A549 (cell line): ENCODE results near the gene EBF3. TPM values are rescaled to one million over a fixed set of nuclear protein-coding genes. Genes with fewer than 3 reads are reported as not detected.

Experiments
- ATAC-seq, 2 experiments: fragments of 200-7000 bp in 1 of 2; fragments of >200 bp in 1 of 2; cut with Nextera tagmentation in 1 of 2; cut with Tn5 transposase in 1 of 2; 3 replicates each; pipeline versions ENCODE4 v1.8.0 to v1.9.1; 2018 to 2020; ENCODE audit warnings: mild to moderate bottlenecking in 1 of 2, moderate library complexity in 1 of 2
- CTCF ChIA-PET: fragments of 300-600 bp; sonication (Branson Sonifier 250); formaldehyde crosslinking; extraction: SDS; loops from one replicate; lab custom pipeline; 2021; ENCODE audit warnings: antibody characterized with exemption, inconsistent platforms; lab: Yijun Ruan, JAX
- POLR2A ChIA-PET: fragments of 350-600 bp; formaldehyde crosslinking; extraction: SDS; loops from one replicate; lab custom pipeline; 2021; ENCODE audit warnings: antibody characterized with exemption, inconsistent platforms; lab: Yijun Ruan, JAX
- DNase-seq, 2 experiments: peaks; one replicate each; pipeline versions ENCODE4 v3.0.0 to v3.0.0-alpha.2; 2011 to 2016; ENCODE audit warnings: low read depth in 1 of 2, low spot score in 1 of 2
- FAIRE-seq: peaks from 2 replicates; lab custom pipeline; 2011; peaks lifted over from hg19 to GRCh38; lab: Jason Lieb, UNC
- H3K27ac ChIP-seq, 2 experiments: fragments of >200 bp; sonication (Bioruptor Twin); formaldehyde crosslinking; 3 replicates each; pipeline ENCODE4 v1.5.1; 2016 to 2017
- H3K4me1 ChIP-seq: fragments of >200 bp; sonication (Bioruptor Twin); formaldehyde crosslinking; 3 replicates; pipeline ENCODE4 v1.6.1; 2016
- H3K4me2 ChIP-seq: fragments of >200 bp; sonication (Bioruptor Twin); formaldehyde crosslinking; 3 replicates; pipeline ENCODE4 v1.6.1; 2016
- H3K4me3 ChIP-seq: fragments of >200 bp; sonication (Bioruptor Twin); formaldehyde crosslinking; 3 replicates; pipeline ENCODE4 v1.5.1; 2016
- H3K9me3 ChIP-seq: fragments of >200 bp; sonication (Bioruptor Twin); formaldehyde crosslinking; 3 replicates; pipeline ENCODE4 v1.6.1; 2016
- BHLHE40 ChIP-seq: IDR thresholded peaks from 2 replicates; pipeline ENCODE4 v1.6.1; 2012; ENCODE audit warnings: low read depth, low read length, inconsistent platforms
- CEBPB ChIP-seq, 2 experiments: fragments of >200 bp in 1 of 2; sonication (Bioruptor Twin) in 1 of 2; formaldehyde crosslinking in 1 of 2; IDR thresholded peaks; 2 replicates each; pipeline ENCODE4 v1.6.1; 2012 to 2016
- CHD2 ChIP-seq: fragments of 150-350 bp; IDR thresholded peaks from 2 replicates; pipeline ENCODE4 v1.6.1; 2014; ENCODE audit warnings: low read length; ENCODE audit not compliant: partially characterized antibody
- CHD4 ChIP-seq: fragments of 200-600 bp; sonication (generic); IDR thresholded peaks from 2 replicates; pipeline ENCODE4 v1.6.1; 2016; ENCODE audit warnings: antibody characterized with exemption, mild to moderate bottlenecking, borderline replicate concordance
- EHF ChIP-seq: fragments of 250-450 bp; sonication (Bioruptor Pico); IDR thresholded peaks from 2 replicates; pipeline ENCODE4 v1.5.0; 2020; ENCODE audit warnings: mild to moderate bottlenecking
- EHMT2 ChIP-seq: fragments of 200-600 bp; sonication (generic); IDR thresholded peaks from 2 replicates; pipeline ENCODE4 v1.6.1; 2016; ENCODE audit warnings: antibody characterized with exemption, low read depth, mild to moderate bottlenecking, moderate library complexity
- EP300 ChIP-seq, 2 experiments: fragments of >200 bp; sonication (Bioruptor Twin); formaldehyde crosslinking; IDR thresholded peaks; 2 replicates in 1 of 2; 3 replicates in 1 of 2; pipeline ENCODE4 v1.6.1; 2016 to 2017
- ESRRA ChIP-seq: fragments of 150-350 bp; IDR thresholded peaks from 2 replicates; pipeline ENCODE4 v1.6.1; 2014; ENCODE audit warnings: mild to moderate bottlenecking, low read length, borderline replicate concordance
- FOSB ChIP-seq: fragments of 250-450 bp; sonication (Bioruptor Pico); IDR thresholded peaks from 2 replicates; pipeline ENCODE4 v1.5.0; 2020; ENCODE audit warnings: mild to moderate bottlenecking, moderate library complexity
- FOSL2 ChIP-seq, 2 experiments: fragments of 450-650 bp in 1 of 2; fragments of >200 bp in 1 of 2; sonication (Bioruptor Twin) in 1 of 2; formaldehyde crosslinking; IDR thresholded peaks; 2 replicates each; pipeline versions ENCODE4 v1.5.0 to v1.6.1; 2016 to 2020; ENCODE audit warnings: mild to moderate bottlenecking in 1 of 2, moderate library complexity in 1 of 2
- FOXS1 ChIP-seq: fragments of 250-450 bp; sonication (Bioruptor Pico); IDR thresholded peaks from 2 replicates; pipeline ENCODE4 v1.5.0; 2020; ENCODE audit warnings: mild to moderate bottlenecking, moderate library complexity
- GATA3 ChIP-seq: IDR thresholded peaks from 2 replicates; pipeline ENCODE4 v1.6.1; 2012; ENCODE audit warnings: borderline replicate concordance
- HES2 ChIP-seq: fragments of >200 bp; sonication (Bioruptor Twin); formaldehyde crosslinking; IDR thresholded peaks from 2 replicates; pipeline ENCODE4 v1.6.1; 2016
- HEYL ChIP-seq: fragments of 250-450 bp; sonication (Bioruptor Pico); IDR thresholded peaks from 2 replicates; pipeline ENCODE4 v1.8.0; 2021; ENCODE audit warnings: mild to moderate bottlenecking, moderate library complexity
- HMGXB4 ChIP-seq: fragments of 250-450 bp; sonication (Bioruptor Pico); IDR thresholded peaks from 2 replicates; pipeline ENCODE4 v1.5.0; 2021; ENCODE audit warnings: mild to moderate bottlenecking, moderate library complexity, borderline replicate concordance
- JUN ChIP-seq, 2 experiments: fragments of >200 bp; sonication (Bioruptor Twin); formaldehyde crosslinking; IDR thresholded peaks; 2 replicates in 1 of 2; 3 replicates in 1 of 2; pipeline ENCODE4 v1.6.1; 2016 to 2017
- JUNB ChIP-seq: fragments of >200 bp; sonication (Bioruptor Twin); formaldehyde crosslinking; IDR thresholded peaks from 2 replicates; pipeline ENCODE4 v1.6.1; 2016
- KDM1A ChIP-seq: fragments of 200-600 bp; sonication (generic); IDR thresholded peaks from 2 replicates; pipeline ENCODE4 v1.6.1; 2016; ENCODE audit warnings: low read depth, mild to moderate bottlenecking
- KDM5A ChIP-seq: fragments of 200-600 bp; sonication (generic); IDR thresholded peaks from 2 replicates; pipeline ENCODE4 v1.6.1; 2016; ENCODE audit warnings: antibody characterized with exemption, mild to moderate bottlenecking
- MAFK ChIP-seq: fragments of 450-650 bp; IDR thresholded peaks from 2 replicates; pipeline ENCODE4 v1.6.1; 2014; ENCODE audit not compliant: partially characterized antibody
- MYC ChIP-seq: IDR thresholded peaks from 2 replicates; pipeline ENCODE4 v1.6.1; 2012; ENCODE audit warnings: mild to moderate bottlenecking, inconsistent platforms, low read length, improper control_type of control experiment, borderline replicate concordance
- NPAS2 ChIP-seq: fragments of 250-450 bp; sonication (Bioruptor Pico); IDR thresholded peaks from 2 replicates; pipeline ENCODE4 v1.8.0; 2022; ENCODE audit warnings: mild to moderate bottlenecking, moderate library complexity, borderline replicate concordance
- NR3C1 ChIP-seq: fragments of >200 bp; sonication (Bioruptor Twin); formaldehyde crosslinking; IDR thresholded peaks from 3 replicates; pipeline ENCODE4 v1.6.1; 2017
- POLR2A ChIP-seq: IDR thresholded peaks from 2 replicates; pipeline ENCODE4 v1.6.1; 2012; ENCODE audit warnings: mild to moderate bottlenecking, low read length
- POLR2AphosphoS2 ChIP-seq: conservative IDR thresholded peaks from 2 replicates; pipeline ENCODE4 v1.6.1; 2012; ENCODE audit warnings: low read length, improper control_type of control experiment, inconsistent platforms
- RARB ChIP-seq: fragments of 250-450 bp; sonication (Bioruptor Pico); IDR thresholded peaks from 2 replicates; pipeline ENCODE4 v1.8.0; 2021; ENCODE audit warnings: mild to moderate bottlenecking, moderate library complexity
- RCOR1 ChIP-seq: fragments of 150-350 bp; IDR thresholded peaks from 2 replicates; pipeline ENCODE4 v1.6.1; 2014; ENCODE audit warnings: antibody characterized with exemption, low read length, low read depth
- ZFP36 ChIP-seq: fragments of 450-650 bp; IDR thresholded peaks from 2 replicates; pipeline ENCODE4 v1.6.1; 2014; ENCODE audit warnings: borderline replicate concordance; ENCODE audit not compliant: partially characterized antibody
- ZSCAN20 ChIP-seq: fragments of 250-450 bp; sonication (Bioruptor Pico); IDR thresholded peaks from 2 replicates; pipeline ENCODE4 v1.8.0; 2022; ENCODE audit warnings: mild to moderate bottlenecking, moderate library complexity
- WGBS: methylation state at CpG from one replicate; pipeline ENCODE4 v1.1.6; 2017; ENCODE audit errors: missing lambda C conversion rate; 5-methylcytosine and 5-hydroxymethylcytosine counted together
- polyA plus RNA-seq, 4 experiments: library from polyadenylated mRNA; depleted of rRNA in 3 of 4; stranded (reverse); fragments of >200 nt; fragmentation: RNase III in 1 of 4; extraction: RNeasy Plus Mini Kit Qiagen cat#74134 plus additional on column Dnase treatment in 1 of 4; gene quantifications; 2 replicates in 3 of 4; 3 replicates in 1 of 4; pipeline ENCODE4 v1.2.3, GENCODE V29; 2011 to 2017

EBF3 gene
- polyA plus RNA-seq, 2 of the 4 experiments (the other 2 are of a cell fraction) = 0.12 TPM; not detected in 1

GRCh38 chr10:129815898-129816655, 148.0 kb downstream of the EBF3 start:
- Histone ChIP-seq H3K4me2 (no peak overlapping the region), H3K4me3 (no peak overlapping the region), H3K9me3 (no peaks in the 10 kb centered on the region), H3K4me1 (no peaks in the 10 kb centered on the region), H3K27ac (no peak overlapping the region)
- no peak for ATAC-seq
- ChIA-PET CTCF (no interaction called here), POLR2A (no interaction called here)
- 16% methylated on average over 9 of the region's 17 CpGs for WGBS
- DNase-seq = no peak
- no peak for FAIRE-seq
- TF ChIP-seq RARB (CRISPR knock-in tag) (no peak), HES2 (no peak), FOSL2 (IDR thresholded peaks at IDR 0.05) (no peak), FOSL2 (CRISPR knock-in tag; IDR thresholded peaks at IDR 0.05) (no peak), MYC (no peak), FOXS1 (CRISPR knock-in tag) (no peak), GATA3 (no peak), CHD2 (no peak), EP300 (IDR thresholded peaks at IDR 0.05) (no peak), KDM1A (no peak), JUNB (no peak), CEBPB (IDR thresholded peaks at IDR 0.05) (no peak), CHD4 (no peak), HEYL (CRISPR knock-in tag) (no peak), RCOR1 (no peak), EHMT2 (no peak), NR3C1 (no peak)
- TF ChIP-seq, all 56 proteins: peak for 0

GRCh38 chr10:129814681-129815646, 149.1 kb downstream of the EBF3 start:
- H3K27ac ChIP-seq = no peak overlapping the region
- no peak overlapping the region for H3K4me3 ChIP-seq
- H3K4me1 ChIP-seq = no peaks in the 10 kb centered on the region
- FAIRE-seq (no peak), DNase-seq (no peak), ATAC-seq (no peak)
- POLR2A ChIA-PET = no interaction called here
- H3K9me3 ChIP-seq = no peaks in the 10 kb centered on the region
- TF ChIP-seq BHLHE40 (no peak), KDM5A (no peak), EHF (CRISPR knock-in tag) (no peak), FOSB (CRISPR knock-in tag) (no peak), RARB (CRISPR knock-in tag) (no peak), ZSCAN20 (CRISPR knock-in tag) (no peak), CHD2 (no peak), MAFK (no peak), POLR2AphosphoS2 (no peak), NPAS2 (CRISPR knock-in tag) (no peak), POLR2A (no peak), JUN (IDR thresholded peaks at IDR 0.05) (no peak), ZFP36 (no peak), HMGXB4 (no peak), ESRRA (no peak)
- H3K4me2 ChIP-seq = no peak overlapping the region
- 3% methylated on average over 12 of the region's 12 CpGs for WGBS
- CTCF ChIA-PET = no interaction called here
